Right renal pelvis (tissue), 4 donors: ENCODE measurements around the gene CYP26B1. TPM values are rescaled to one million over a fixed set of nuclear protein-coding genes. Genes with fewer than 3 reads are reported as not detected.

Experiments used
- DNase-seq, 4 donors: peaks; one replicate each; pipeline ENCODE4 v3.0.0-alpha.2; 2013; ENCODE audit warnings: low read depth in 4 of 4, low spot score in 3 of 4, missing footprints in 1 of 4
- polyA plus RNA-seq, 4 donors: library from polyadenylated mRNA; unstranded; fragments of 120-200 nt; gene quantifications; one replicate each; pipeline ENCODE4 v1.2.1, GENCODE V29; 2013; ENCODE audit not compliant: insufficient read length in 4 of 4

Gene CYP26B1
- polyA plus RNA-seq, 4 donors: 14.8 to 20.6 (median 16.4) TPM

GRCh38 chr2:72155151-72155550 lies 7.5 kb upstream of the CYP26B1 start:
- DNase-seq: no peak

- DNase-seq: no peak
Observed at GRCh38 chr2:72154386-72154975, 6.8 kb upstream of the CYP26B1 start.

GRCh38 chr2:72153924-72154323 lies 6.3 kb upstream of the CYP26B1 start:
- DNase-seq: no peak

GRCh38 chr2:72153026-72153791 lies 5.5 kb upstream of the CYP26B1 start:
- no peak for DNase-seq

GRCh38 chr2:72150861-72151356 lies 3.2 kb upstream of the CYP26B1 start:
- DNase-seq: no peak

- DNase-seq: peak in 3 of 4 donors; percentile 69 to 80 (median 77)
Observed at GRCh38 chr2:72150157-72150860, 2.6 kb upstream of the CYP26B1 start.

GRCh38 chr2:72149556-72150156 lies 2.0 kb upstream of the CYP26B1 start:
- DNase-seq: no peak

- no peak for DNase-seq
Observed at GRCh38 chr2:72148837-72149555, 1.3 kb upstream of the CYP26B1 start.

GRCh38 chr2:72148003-72148836 lies 558 bp upstream of the CYP26B1 start:
- no peak for DNase-seq

GRCh38 chr2:72146347-72147302 lies 1.0 kb downstream of the CYP26B1 start:
- no peak for DNase-seq

- DNase-seq: no peak
Observed at GRCh38 chr2:72145658-72146329, 1.9 kb downstream of the CYP26B1 start.

- no peak for DNase-seq
Observed at GRCh38 chr2:72145289-72145657, 2.4 kb downstream of the CYP26B1 start.

- DNase-seq: no peak
Observed at GRCh38 chr2:72144632-72145288, 2.9 kb downstream of the CYP26B1 start.

- DNase-seq: no peak
Observed at GRCh38 chr2:72144274-72144631, 3.4 kb downstream of the CYP26B1 start.

GRCh38 chr2:72143441-72144273 lies 4.0 kb downstream of the CYP26B1 start:
- DNase-seq: no peak

- DNase-seq: peak in 1 of 4 donors; percentile 67
Observed at GRCh38 chr2:72142570-72143440, 4.9 kb downstream of the CYP26B1 start.
